Gastrocnemius medialis (tissue), 4 donors: ENCODE data around the gene LIME1.

ENCODE experiments used
- POLR2A ChIP-seq, 2 donors: fragments of 450-650 bp; IDR thresholded peaks; one replicate each; pipeline ENCODE4 v1.6.1; 2017; ENCODE audit warnings: antibody characterized with exemption in 2 of 2, mild to moderate bottlenecking in 2 of 2, moderate library complexity in 2 of 2
- TF ChIP-seq, protein P1 (sequence below), 5 experiments: fragments of 450-650 bp in 3 of 5; fragments of 200-600 bp in 2 of 5; sonication (generic) in 2 of 5; IDR thresholded peaks in 4 of 5; conservative IDR thresholded peaks in 1 of 5; 1 replicate in 4 of 5; 2 replicates in 1 of 5; pipeline ENCODE4 v1.5.1; 2016 to 2019; ENCODE audit warnings: antibody characterized with exemption in 5 of 5, mild to moderate bottlenecking in 3 of 5, moderate library complexity in 3 of 5

DNA sequence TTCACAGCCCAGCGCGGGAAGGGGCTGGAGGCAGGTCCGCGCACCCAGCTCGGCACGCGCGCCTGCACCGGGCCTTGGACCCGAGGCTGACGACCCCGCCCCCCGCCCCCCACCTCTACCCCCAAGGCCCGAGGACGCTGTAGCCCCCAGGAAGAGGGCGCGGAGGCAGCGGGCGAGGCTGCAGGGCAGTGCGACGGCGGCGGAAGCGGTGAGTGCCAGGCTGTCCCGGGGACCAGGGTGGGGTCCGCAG, 1.2 kb downstream of the LIME1 start:
- TF ChIP-seq, protein P1, sequence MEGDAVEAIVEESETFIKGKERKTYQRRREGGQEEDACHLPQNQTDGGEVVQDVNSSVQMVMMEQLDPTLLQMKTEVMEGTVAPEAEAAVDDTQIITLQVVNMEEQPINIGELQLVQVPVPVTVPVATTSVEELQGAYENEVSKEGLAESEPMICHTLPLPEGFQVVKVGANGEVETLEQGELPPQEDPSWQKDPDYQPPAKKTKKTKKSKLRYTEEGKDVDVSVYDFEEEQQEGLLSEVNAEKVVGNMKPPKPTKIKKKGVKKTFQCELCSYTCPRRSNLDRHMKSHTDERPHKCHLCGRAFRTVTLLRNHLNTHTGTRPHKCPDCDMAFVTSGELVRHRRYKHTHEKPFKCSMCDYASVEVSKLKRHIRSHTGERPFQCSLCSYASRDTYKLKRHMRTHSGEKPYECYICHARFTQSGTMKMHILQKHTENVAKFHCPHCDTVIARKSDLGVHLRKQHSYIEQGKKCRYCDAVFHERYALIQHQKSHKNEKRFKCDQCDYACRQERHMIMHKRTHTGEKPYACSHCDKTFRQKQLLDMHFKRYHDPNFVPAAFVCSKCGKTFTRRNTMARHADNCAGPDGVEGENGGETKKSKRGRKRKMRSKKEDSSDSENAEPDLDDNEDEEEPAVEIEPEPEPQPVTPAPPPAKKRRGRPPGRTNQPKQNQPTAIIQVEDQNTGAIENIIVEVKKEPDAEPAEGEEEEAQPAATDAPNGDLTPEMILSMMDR (IDR thresholded peaks at IDR 0.05 in 4 of 5, conservative IDR thresholded peaks at IDR 0.05 in 1 of 5): no peak
- TF ChIP-seq POLR2A (IDR thresholded peaks at IDR 0.05): no peak
